HepG2 (cell line): ENCODE results near the gene C1QTNF9. TPM values are rescaled to one million over a fixed set of nuclear protein-coding genes. Genes with fewer than 3 reads are reported as not detected.

Experiments
- ATF7 ChIP-seq, 2 experiments: fragments of 450-650 bp in 1 of 2; sonication (generic) in 1 of 2; formaldehyde crosslinking in 1 of 2; IDR thresholded peaks; 2 replicates each; pipeline versions ENCODE4 v1.4.0 to v1.6.1; 2016 to 2020; ENCODE audit warnings: antibody characterized with exemption in 1 of 2, mild to moderate bottlenecking in 1 of 2, missing genetic modification reagents in 1 of 2
- HNRNPUL1 ChIP-seq: fragments of 200-400 bp; formaldehyde crosslinking; IDR thresholded peaks from 2 replicates; pipeline ENCODE4 v1.6.1; 2017; ENCODE audit warnings: low read depth, mild to moderate bottlenecking, low read length, moderate library complexity
- MXD1 ChIP-seq: sonication (generic); formaldehyde crosslinking; IDR thresholded peaks from 2 replicates; pipeline ENCODE4 v1.4.0; 2020; ENCODE audit warnings: mild to moderate bottlenecking, missing genetic modification reagents
- NR2C2 ChIP-seq: sonication (generic); formaldehyde crosslinking; IDR thresholded peaks from 2 replicates; pipeline ENCODE4 v1.4.0; 2020; ENCODE audit warnings: missing genetic modification reagents, mild to moderate bottlenecking, moderate library complexity, borderline replicate concordance
- SCMH1 ChIP-seq: sonication (generic); formaldehyde crosslinking; IDR thresholded peaks from 2 replicates; pipeline ENCODE4 v1.9.0; 2021; ENCODE audit warnings: missing genetic modification reagents, mild to moderate bottlenecking, borderline replicate concordance
- SMARCC2 ChIP-seq: fragments of 450-650 bp; IDR thresholded peaks from 2 replicates; pipeline ENCODE4 v1.6.1; 2017; ENCODE audit warnings: antibody characterized with exemption, mild to moderate bottlenecking
- TIGD3 ChIP-seq: sonication (generic); formaldehyde crosslinking; IDR thresholded peaks from 2 replicates; pipeline ENCODE4 v1.5.1; 2020; ENCODE audit warnings: mild to moderate bottlenecking, missing genetic modification reagents, borderline replicate concordance
- ZBTB38 ChIP-seq: sonication (generic); formaldehyde crosslinking; IDR thresholded peaks from 2 replicates; pipeline ENCODE4 v1.5.1; 2020; ENCODE audit warnings: mild to moderate bottlenecking, missing genetic modification reagents
- ZBTB39 ChIP-seq: sonication (generic); formaldehyde crosslinking; IDR thresholded peaks from 2 replicates; pipeline ENCODE4 v1.5.0; 2020; ENCODE audit warnings: missing genetic modification reagents
- ZFP90 ChIP-seq: sonication (generic); formaldehyde crosslinking; IDR thresholded peaks from 2 replicates; pipeline ENCODE4 v1.8.0; 2022; ENCODE audit warnings: missing genetic modification reagents, mild to moderate bottlenecking, inconsistent platforms, borderline replicate concordance
- ZNF451 ChIP-seq: sonication (generic); formaldehyde crosslinking; IDR thresholded peaks from 2 replicates; pipeline ENCODE4 v1.5.0; 2020; ENCODE audit warnings: mild to moderate bottlenecking, missing genetic modification reagents
- ZNF512B ChIP-seq: sonication (generic); formaldehyde crosslinking; IDR thresholded peaks from 2 replicates; pipeline ENCODE4 v1.5.1; 2020; ENCODE audit warnings: missing genetic modification reagents, mild to moderate bottlenecking, borderline replicate concordance
- ZNF572 ChIP-seq: sonication (generic); formaldehyde crosslinking; IDR thresholded peaks from 2 replicates; pipeline ENCODE4 v1.5.1; 2020; ENCODE audit warnings: mild to moderate bottlenecking, missing genetic modification reagents
- ZNF839 ChIP-seq: sonication (generic); formaldehyde crosslinking; IDR thresholded peaks from 2 replicates; pipeline ENCODE4 v1.4.0; 2020; ENCODE audit warnings: missing genetic modification reagents, mild to moderate bottlenecking, borderline replicate concordance
- ZSCAN25 ChIP-seq: sonication (generic); formaldehyde crosslinking; IDR thresholded peaks from 2 replicates; pipeline ENCODE4 v1.8.0; 2022; ENCODE audit warnings: mild to moderate bottlenecking, missing genetic modification reagents
- polyA plus RNA-seq, 8 experiments: library from polyadenylated mRNA; depleted of rRNA in 3 of 8; stranded (reverse) in 7 of 8; unstranded in 1 of 8; fragments of >200 nt; fragmentation: Illumina TruSeq in 4 of 8; extraction: Trizol in 4 of 8; gene quantifications; 2 replicates each; pipeline versions ENCODE4 v1.2.1 to v1.2.3, GENCODE V29; 2011 to 2016; ENCODE audit warnings: low read depth in 4 of 8, missing spikeins in 1 of 8, mixed read lengths in 1 of 8; ENCODE audit not compliant: insufficient read depth in 1 of 8
- total RNA-seq, 5 experiments: library from RNA; depleted of rRNA; stranded (reverse); fragments of >200 nt; fragmentation: Illumina TruSeq; extraction: Trizol; gene quantifications; 2 replicates each; pipeline ENCODE4 v1.2.3, GENCODE V29; 2016; ENCODE audit warnings: low read depth in 1 of 5

C1QTNF9 gene
- total and polyA plus RNA-seq, 2 of the 13 experiments (the other 11 are each of a cell fraction or from before 2014, with no cell fraction given), result not detected

GRCh38 chr13:24271601-24272451 is 37.6 kb upstream of the C1QTNF9 start (continued):
- TF ChIP-seq MXD1 (CRISPR knock-in tag) (peak; percentile 55; the same call in 1 of the 2 replicates), ZBTB38 (CRISPR knock-in tag) (no peak; the same call in 1 of the 2 replicates), ZBTB39 (CRISPR knock-in tag) (0 out of 2 replicates have a peak, but pooled peaks have one; percentile 78), ZSCAN25 (CRISPR knock-in tag) (peak; percentile 93), ZNF839 (CRISPR knock-in tag) (no peak), ZNF451 (CRISPR knock-in tag) (peak; percentile 62; the same call in 1 of the 2 replicates), ATF7 (IDR thresholded peaks at IDR 0.05) (no peak), ATF7 (CRISPR knock-in tag; IDR thresholded peaks at IDR 0.05) (no peak), SMARCC2 (no peak), ZNF572 (CRISPR knock-in tag) (no peak), ZFP90 (CRISPR knock-in tag) (peak; percentile 83), HNRNPUL1 (no peak), SCMH1 (no peak), NR2C2 (CRISPR knock-in tag) (peak; percentile 53; the same call in 1 of the 2 replicates), TIGD3 (CRISPR knock-in tag) (no peak), ZNF512B (0 out of 2 replicates have a peak, but pooled peaks have one; percentile 58)
